Endothelial cell of umbilical vein (primary cell): ENCODE measurements around the gene D2HGDH. TPM values are rescaled to one million over a fixed set of nuclear protein-coding genes. Genes with fewer than 3 reads are reported as not detected.

ENCODE experiments used
- BruUV-seq: library from RNA; stranded (reverse); fragments of 400-500 nt; replicated peaks from 2 replicates; lab custom pipeline; 2021; lab: Mats Ljungman, UMichigan
- CTCF ChIA-PET: fragments of 300-600, 350-600 bp; sonication (Branson Sonifier 250); formaldehyde crosslinking; loops from one replicate; lab custom pipeline; 2021; ENCODE audit warnings: antibody characterized with exemption, inconsistent platforms; lab: Charles Lee
- POLR2A ChIA-PET: fragments of 300-600, 350-600 bp; sonication (Branson Sonifier 250); formaldehyde crosslinking; loops from one replicate; lab custom pipeline; 2021; ENCODE audit warnings: antibody characterized with exemption, inconsistent platforms; lab: Charles Lee
- DNase-seq: peaks from one replicate; pipeline ENCODE4 v3.0.0-alpha.2; 2011; ENCODE audit warnings: low read depth, low spot score
- FAIRE-seq: peaks from 2 replicates; lab custom pipeline; 2011; peaks lifted over from hg19 to GRCh38; lab: Jason Lieb, UNC
- H2AFZ ChIP-seq: 2 replicates; pipeline ENCODE4 v1.6.0; 2012; ENCODE audit warnings: low read depth, low read length, control low read depth, inconsistent platforms
- H3K27ac ChIP-seq: 2 replicates; pipeline ENCODE4 v1.5.1; 2011; ENCODE audit warnings: low read depth, mild to moderate bottlenecking, control low read depth, low read length, moderate library complexity; ENCODE audit not compliant: insufficient read depth
- H3K27me3 ChIP-seq, 2 experiments: 2 replicates each; pipeline versions ENCODE4 v1.6.0 to v1.6.1; 2011; ENCODE audit warnings: low read length in 2 of 2, mixed read lengths in 1 of 2; ENCODE audit not compliant: control insufficient read depth in 2 of 2, insufficient read depth in 2 of 2
- H3K36me3 ChIP-seq, 2 experiments: 2 replicates in 1 of 2; 3 replicates in 1 of 2; pipeline ENCODE4 v1.5.1; 2011; ENCODE audit warnings: low read length in 2 of 2, mild to moderate bottlenecking in 1 of 2, moderate library complexity in 1 of 2; ENCODE audit not compliant: control insufficient read depth in 2 of 2, insufficient read depth in 2 of 2; ENCODE audit errors: extremely low read depth in 1 of 2
- H3K4me1 ChIP-seq: 3 replicates; pipeline ENCODE4 v1.5.1; 2011; ENCODE audit warnings: mild to moderate bottlenecking, low read length; ENCODE audit not compliant: control insufficient read depth, insufficient read depth; ENCODE audit errors: extremely low read depth
- H3K4me2 ChIP-seq: 2 replicates; pipeline ENCODE4 v1.6.1; 2011; ENCODE audit warnings: low read length, control low read depth, mixed read lengths; ENCODE audit not compliant: insufficient read depth
- H3K4me3 ChIP-seq, 3 experiments: fragments of 200-600 bp in 1 of 3; sonication (generic), shearing (Covaris generic) in 1 of 3; replicated peaks in 1 of 3; 2 replicates each; pipeline ENCODE4 v1.5.1; 2011 to 2016; ENCODE audit warnings: control low read depth in 3 of 3, low read length in 3 of 3, mild to moderate bottlenecking in 2 of 3, inconsistent platforms in 1 of 3, low read depth in 1 of 3, moderate library complexity in 1 of 3; ENCODE audit not compliant: insufficient read depth in 1 of 3
- H3K79me2 ChIP-seq: 2 replicates; pipeline ENCODE4 v1.6.0; 2012; ENCODE audit warnings: low read length, inconsistent platforms; ENCODE audit not compliant: control insufficient read depth, insufficient read depth
- H3K9ac ChIP-seq: replicated peaks from 2 replicates; pipeline ENCODE3; 2011; ENCODE audit warnings: low read length, control low read depth; ENCODE audit not compliant: insufficient read depth; ENCODE audit errors: extremely low read depth
- H3K9me1 ChIP-seq: replicated peaks from 3 replicates; pipeline ENCODE4 v1.6.0; 2011; ENCODE audit warnings: mild to moderate bottlenecking, low read length; ENCODE audit not compliant: control insufficient read depth, insufficient read depth; ENCODE audit errors: extremely low read depth
- H3K9me3 ChIP-seq: replicated peaks from 2 replicates; pipeline ENCODE4 v1.5.1; 2012; ENCODE audit warnings: low read length, inconsistent platforms; ENCODE audit not compliant: control insufficient read depth, insufficient read depth
- H4K20me1 ChIP-seq: replicated peaks from 2 replicates; pipeline ENCODE3; 2011; ENCODE audit warnings: mild to moderate bottlenecking, low read length; ENCODE audit not compliant: control insufficient read depth, insufficient read depth; ENCODE audit errors: extremely low read depth
- EZH2 ChIP-seq: IDR thresholded peaks from 2 replicates; pipeline ENCODE4 v1.6.1; 2012; ENCODE audit warnings: borderline replicate concordance, low read depth, mild to moderate bottlenecking, moderate library complexity, low read length, inconsistent platforms; ENCODE audit not compliant: severe bottlenecking
- FOS ChIP-seq: IDR thresholded peaks from 2 replicates; pipeline ENCODE4 v1.6.1; 2011; ENCODE audit warnings: mild to moderate bottlenecking, low read length, moderate library complexity, borderline replicate concordance; ENCODE audit not compliant: insufficient read depth
- GATA2 ChIP-seq: IDR thresholded peaks from 2 replicates; pipeline ENCODE4 v1.7.0; 2011; ENCODE audit warnings: low read depth, mild to moderate bottlenecking, moderate library complexity, mixed read lengths, low read length; ENCODE audit not compliant: insufficient read length, insufficient read depth
- JUN ChIP-seq: IDR thresholded peaks from 2 replicates; pipeline ENCODE4 v1.6.1; 2011; ENCODE audit warnings: borderline replicate concordance, low read depth; ENCODE audit not compliant: insufficient read length, insufficient read depth
- MYC ChIP-seq: IDR thresholded peaks from one replicate; pipeline ENCODE4 v1.6.1; 2011; ENCODE audit warnings: mild to moderate bottlenecking, low read depth, low read length
- POLR2A ChIP-seq: IDR thresholded peaks from 2 replicates; pipeline ENCODE4 v1.6.1; 2012; ENCODE audit warnings: low read depth, mild to moderate bottlenecking, control low read depth, low read length
- POLR2AphosphoS5 ChIP-seq: IDR thresholded peaks from 2 replicates; pipeline ENCODE4 v1.6.1; 2012; ENCODE audit warnings: low read depth, mild to moderate bottlenecking, control low read depth, low read length, moderate library complexity; ENCODE audit not compliant: insufficient read depth
- dilution Hi-C: fragments of 300-500 bp; cut with MboI; formaldehyde crosslinking; loops from one replicate; pipeline ENCODE4 v1.15.0; 2019; ENCODE audit warnings: low sequenced_read_pairs; ENCODE audit not compliant: extremely low pct_ligation_motif_present
- intact Hi-C: fragments of 100-400 bp; cut with micrococcal nuclease; formaldehyde crosslinking; loops from one replicate; pipeline ENCODE4 v1.10.0; 2022
- polyA plus RNA-seq, 4 experiments: library from polyadenylated mRNA; depleted of rRNA in 3 of 4; stranded (reverse) in 3 of 4; unstranded in 1 of 4; fragments of >200 nt; gene quantifications; 2 replicates each; pipeline versions ENCODE4 v1.2.1 to v1.2.3, GENCODE V29; 2011 to 2012; ENCODE audit warnings: missing spikeins in 1 of 4
- total RNA-seq: library from RNA; stranded (reverse); gene quantifications from 2 replicates; pipeline ENCODE4 v1.2.3, GENCODE V29; 2021
- TF ChIP-seq, protein P1 (sequence below): IDR thresholded peaks from 2 replicates; pipeline ENCODE4 v1.6.1; 2011; ENCODE audit not compliant: insufficient read depth, insufficient read length
- TF ChIP-seq, protein P2 (sequence below), 2 donors: IDR thresholded peaks; 1 replicate in 1 of 2; 2 replicates in 1 of 2; pipeline ENCODE4 v1.5.1; 2011; ENCODE audit warnings: low read length in 2 of 2, mild to moderate bottlenecking in 2 of 2, moderate library complexity in 2 of 2, control low read depth in 1 of 2, inconsistent platforms in 1 of 2, low read depth in 1 of 2; ENCODE audit not compliant: insufficient read depth in 1 of 2; ENCODE audit errors: extremely low read depth in 1 of 2

The D2HGDH gene
- total and polyA plus RNA-seq, 2 donors (not counting 3 experiments of a cell fraction or from before 2014, with no cell fraction given), result 22.3 TPM

DNA sequence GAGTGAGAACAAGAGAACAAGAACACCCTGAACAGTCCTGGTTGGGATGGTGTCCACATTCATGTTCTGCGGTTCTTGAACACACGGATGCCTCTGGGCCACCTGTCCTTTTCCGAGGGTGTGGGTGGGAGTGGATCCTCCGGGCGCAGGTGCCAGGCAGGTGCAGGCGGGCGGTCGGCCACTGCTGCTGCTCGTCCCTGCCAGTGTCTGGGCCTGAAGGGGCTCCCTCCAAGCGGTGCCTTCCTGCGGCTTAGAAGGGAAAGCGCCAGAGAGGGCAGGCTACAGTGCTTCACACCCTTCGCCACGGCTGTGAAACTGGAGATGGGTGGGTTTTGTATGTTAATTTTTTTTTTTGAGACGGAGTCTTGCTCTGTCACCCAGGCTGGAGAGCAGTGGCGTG is 8.0 kb upstream of the D2HGDH start:
- H3K9me3 ChIP-seq, result no peaks in the 10 kb centered on the region
- no peaks in the 10 kb centered on the region for H3K27me3 ChIP-seq
- ChIA-PET POLR2A (interaction anchor here (0.6 kb wide), 1 partner anchor 20 kb away, joined by 5 read pairs; no protein-coding TSS in a partner anchor), CTCF (interaction anchor here (1.1 to 1.5 kb wide), 2 partner anchors 152 kb away, joined by 3 to 4 read pairs; no protein-coding TSS in a partner anchor)
- H3K4me2 ChIP-seq, result no peak overlapping the region
- peaks cover 0 to 8% of the 10 kb centered on the region in 2 experiments for H3K36me3 ChIP-seq
- FAIRE-seq (no peak), DNase-seq (no peak)
- no peak overlapping the region for H2AFZ ChIP-seq
- H4K20me1 ChIP-seq, result no peaks in the 10 kb centered on the region
- no peak overlapping the region for H3K27ac ChIP-seq
- H3K79me2 ChIP-seq, result no peaks in the 10 kb centered on the region
- H3K9ac ChIP-seq, result no peak overlapping the region
- dilution Hi-C loops (no loop called here), intact Hi-C loops (no loop called here)
- no peak for TF ChIP-seq POLR2AphosphoS5
- no peak for TF ChIP-seq MYC
- TF ChIP-seq, protein P1, sequence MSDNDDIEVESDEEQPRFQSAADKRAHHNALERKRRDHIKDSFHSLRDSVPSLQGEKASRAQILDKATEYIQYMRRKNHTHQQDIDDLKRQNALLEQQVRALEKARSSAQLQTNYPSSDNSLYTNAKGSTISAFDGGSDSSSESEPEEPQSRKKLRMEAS, result no peak
- no peak for TF ChIP-seq JUN
- TF ChIP-seq, protein P2, sequence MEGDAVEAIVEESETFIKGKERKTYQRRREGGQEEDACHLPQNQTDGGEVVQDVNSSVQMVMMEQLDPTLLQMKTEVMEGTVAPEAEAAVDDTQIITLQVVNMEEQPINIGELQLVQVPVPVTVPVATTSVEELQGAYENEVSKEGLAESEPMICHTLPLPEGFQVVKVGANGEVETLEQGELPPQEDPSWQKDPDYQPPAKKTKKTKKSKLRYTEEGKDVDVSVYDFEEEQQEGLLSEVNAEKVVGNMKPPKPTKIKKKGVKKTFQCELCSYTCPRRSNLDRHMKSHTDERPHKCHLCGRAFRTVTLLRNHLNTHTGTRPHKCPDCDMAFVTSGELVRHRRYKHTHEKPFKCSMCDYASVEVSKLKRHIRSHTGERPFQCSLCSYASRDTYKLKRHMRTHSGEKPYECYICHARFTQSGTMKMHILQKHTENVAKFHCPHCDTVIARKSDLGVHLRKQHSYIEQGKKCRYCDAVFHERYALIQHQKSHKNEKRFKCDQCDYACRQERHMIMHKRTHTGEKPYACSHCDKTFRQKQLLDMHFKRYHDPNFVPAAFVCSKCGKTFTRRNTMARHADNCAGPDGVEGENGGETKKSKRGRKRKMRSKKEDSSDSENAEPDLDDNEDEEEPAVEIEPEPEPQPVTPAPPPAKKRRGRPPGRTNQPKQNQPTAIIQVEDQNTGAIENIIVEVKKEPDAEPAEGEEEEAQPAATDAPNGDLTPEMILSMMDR (IDR thresholded peaks at IDR 0.05; ENCODE audit: extremely low read depth in 1 of 2, insufficient read depth in 1 of 2, low read depth in 1 of 2, low read length in 2 of 2), result no peak
- no peak for TF ChIP-seq GATA2
- TF ChIP-seq EZH2, result no peak
- TF ChIP-seq POLR2A, result no peak
- no peak for TF ChIP-seq FOS
- H3K4me1 ChIP-seq, result peaks cover 8% of the 10 kb centered on the region
- no peaks in the 10 kb centered on the region for H3K9me1 ChIP-seq
- no TSS peak for BruUV-seq
- H3K4me3 ChIP-seq, result no peak overlapping the region
